GM19351 (cell line): ENCODE measurements around the gene GZMM.

Experiments used
- ATAC-seq: cut with Tn5 transposase; IDR thresholded peaks from one replicate; pipeline ENCODE4 v1.9.1; 2021; ENCODE audit warnings: mild to moderate bottlenecking, moderate library complexity; ENCODE audit not compliant: unreplicated experiment

The GZMM gene

DNA sequence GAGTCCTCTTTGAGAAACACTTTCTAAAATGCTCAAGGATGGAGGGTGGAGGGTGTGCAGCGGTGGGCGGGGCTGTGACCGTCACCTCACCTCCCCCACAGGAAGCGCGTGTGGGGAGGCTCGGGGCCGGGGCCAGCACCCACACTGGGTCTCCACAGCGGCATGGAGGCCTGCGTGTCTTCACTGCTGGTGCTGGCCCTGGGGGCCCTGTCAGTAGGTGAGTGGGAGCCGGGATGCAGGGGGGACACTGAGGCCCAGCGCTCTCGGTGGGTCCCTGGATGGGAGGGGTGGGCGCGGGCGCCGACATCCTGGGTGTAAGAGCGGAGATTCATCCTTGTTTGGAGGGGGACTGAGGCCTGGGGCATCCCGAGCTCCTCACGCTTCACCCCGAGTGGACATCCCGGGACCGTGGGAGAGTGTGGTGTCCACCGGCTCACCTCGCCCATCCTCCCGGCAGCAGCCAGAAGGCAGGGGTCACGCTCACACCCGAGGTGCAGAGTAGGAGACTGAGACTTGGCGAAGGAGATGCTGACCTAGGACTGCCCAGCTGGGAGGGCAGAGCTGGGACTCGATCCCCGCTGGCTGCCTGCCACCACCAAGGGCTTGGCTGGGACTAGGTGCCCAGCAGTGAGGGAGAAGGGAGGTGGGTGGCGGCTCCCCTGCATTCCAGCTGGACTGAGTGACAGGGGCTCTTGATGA is at the start of gene GZMM:
Gene GZMM (plus strand): TSS at position 144 of the 699 bp plus-strand sequence. CDS start 19 bp downstream, at position 163.
- ATAC-seq, result no peak

DNA sequence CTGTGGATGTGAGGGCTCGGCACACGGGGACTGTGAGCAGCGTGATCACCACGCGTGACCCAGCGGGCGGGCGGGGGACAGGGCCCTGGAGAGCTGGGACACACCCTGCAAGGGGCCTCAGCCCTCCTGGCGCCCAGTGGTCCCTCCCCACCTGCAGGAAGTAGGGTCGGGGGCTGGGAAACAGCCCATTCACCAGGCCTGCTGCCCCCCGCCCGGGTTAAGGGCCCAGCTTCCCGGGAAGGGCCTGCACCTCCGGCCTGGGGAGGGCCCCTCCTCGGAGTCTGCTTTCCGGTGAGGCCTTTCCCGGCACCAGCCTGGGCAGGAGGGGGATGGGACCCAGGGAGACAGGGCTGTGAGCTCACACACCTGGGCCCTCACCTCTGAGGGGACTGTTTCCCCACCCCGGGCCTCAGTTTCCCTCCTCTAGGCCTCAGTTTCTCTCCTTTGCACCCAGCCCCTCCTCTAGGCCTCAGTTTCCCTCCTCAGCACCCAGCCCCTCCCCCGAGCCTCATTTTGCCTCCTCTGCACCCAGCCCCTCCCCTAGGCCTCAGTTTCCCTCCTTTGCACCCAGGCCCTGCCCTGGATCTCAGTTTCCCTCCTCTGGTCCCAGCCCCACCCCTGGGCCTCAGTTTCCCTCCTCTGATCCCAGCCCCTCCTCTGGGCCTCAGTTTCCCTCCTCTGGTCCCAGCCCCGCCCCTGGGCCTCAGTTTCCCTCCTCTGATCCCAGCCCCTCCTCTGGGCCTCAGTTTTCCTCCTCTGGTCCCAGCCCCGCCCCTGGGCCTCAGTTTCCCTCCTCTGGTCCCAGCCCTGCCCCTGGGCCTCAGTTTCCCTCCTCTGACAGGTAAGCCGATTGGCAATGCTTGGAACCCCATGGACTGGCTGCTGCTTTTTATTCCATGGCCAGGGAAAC is 49.4 kb upstream of the GZMM start:
- no peak for ATAC-seq

- no peak for ATAC-seq
Observed at GRCh38 chr19:495081-495401, 48.8 kb upstream of the GZMM start.

DNA sequence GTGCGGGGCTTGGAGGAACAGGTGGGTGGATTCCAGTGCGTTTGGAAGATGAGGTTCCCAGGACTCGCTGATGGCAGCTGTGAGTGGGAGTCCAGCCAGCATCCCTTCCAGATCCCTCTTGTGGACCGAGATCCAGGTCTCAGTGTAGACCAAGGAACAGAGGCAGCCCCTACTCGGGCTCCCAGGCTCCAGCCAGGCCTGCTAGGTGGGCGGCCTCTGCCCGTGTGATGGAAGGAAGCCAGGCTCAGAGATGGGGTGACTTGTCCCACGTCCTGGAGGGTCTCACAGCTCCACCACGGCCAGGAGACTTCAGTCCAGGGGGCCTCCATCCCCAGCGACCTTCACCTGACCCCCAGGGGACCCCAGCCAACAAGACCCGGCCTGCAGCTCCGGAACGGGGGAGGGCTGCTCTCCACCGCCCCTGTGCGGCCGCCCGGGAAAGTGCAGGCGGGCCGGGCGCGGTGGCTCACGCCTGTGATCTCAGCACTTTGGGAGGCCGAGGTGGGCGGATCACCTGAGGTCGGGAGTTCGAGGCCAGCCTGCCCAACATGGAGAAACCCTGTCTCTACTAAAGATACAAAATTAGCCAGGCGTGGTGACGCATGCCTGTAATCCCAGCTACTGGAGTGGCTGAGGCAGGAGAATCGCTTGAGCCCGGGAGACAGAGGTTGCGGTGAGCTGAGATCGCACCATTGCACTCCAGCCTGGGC is 48.3 kb upstream of the GZMM start:
- ATAC-seq, result no peak

DNA sequence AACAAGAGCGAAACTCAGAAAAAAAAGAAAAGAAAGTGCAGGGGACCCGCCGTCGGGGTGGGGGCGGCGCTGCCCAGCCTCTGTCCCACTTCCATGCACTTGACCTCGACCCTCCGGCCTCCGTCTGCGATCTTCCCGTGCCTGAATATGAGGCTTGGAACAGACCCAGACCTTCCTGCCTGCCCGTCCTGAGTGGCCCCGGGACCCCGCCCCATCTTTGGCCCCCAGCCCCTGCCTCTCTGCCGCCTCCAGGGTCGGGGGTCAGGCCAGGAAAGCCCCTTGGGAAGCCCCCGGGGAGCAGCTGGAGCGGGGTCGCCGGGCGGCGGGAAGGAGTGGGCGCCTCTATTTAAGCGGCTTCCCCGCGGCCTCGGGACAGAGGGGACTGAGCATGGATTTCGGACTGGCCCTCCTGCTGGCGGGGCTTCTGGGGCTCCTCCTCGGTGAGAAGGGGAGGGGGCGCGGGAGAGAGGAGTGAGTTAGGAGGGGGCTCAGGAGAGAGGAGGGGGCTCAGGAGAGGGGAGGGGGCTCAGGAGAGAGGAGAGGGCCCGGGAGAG is 47.7 kb upstream of the GZMM start, which contains the start of gene MADCAM1:
Gene MADCAM1 (plus strand): TSS at position 375 of the 554 bp plus-strand sequence. CDS start 14 bp downstream, at position 389.
- ATAC-seq, result no peak

GRCh38 chr19:496986-497385 is 46.9 kb upstream of the GZMM start:
- ATAC-seq, result no peak

- ATAC-seq, result no peak
Observed at GRCh38 chr19:497491-497868, 46.4 kb upstream of the GZMM start.

DNA sequence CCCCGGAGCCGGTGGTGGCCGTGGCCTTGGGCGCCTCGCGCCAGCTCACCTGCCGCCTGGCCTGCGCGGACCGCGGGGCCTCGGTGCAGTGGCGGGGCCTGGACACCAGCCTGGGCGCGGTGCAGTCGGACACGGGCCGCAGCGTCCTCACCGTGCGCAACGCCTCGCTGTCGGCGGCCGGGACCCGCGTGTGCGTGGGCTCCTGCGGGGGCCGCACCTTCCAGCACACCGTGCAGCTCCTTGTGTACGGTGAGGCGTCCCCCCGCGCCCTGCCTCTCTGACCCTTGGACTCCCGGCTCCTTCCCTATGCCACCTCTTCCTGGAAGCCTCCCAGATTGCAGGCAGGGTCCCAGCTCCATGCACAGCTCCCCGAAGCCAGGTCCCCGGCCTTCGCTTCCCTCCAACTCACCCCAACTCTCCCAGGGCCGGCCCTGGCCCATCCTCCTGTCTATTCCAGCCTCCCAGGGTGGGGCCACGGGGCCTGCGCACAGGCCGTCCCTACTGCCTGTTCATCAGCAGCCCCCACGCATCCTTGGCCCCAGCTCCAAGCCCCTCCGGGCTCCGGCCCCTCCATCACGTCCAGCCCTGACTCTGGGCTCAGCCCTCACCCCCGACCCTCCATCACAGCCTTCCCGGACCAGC is 45.9 kb upstream of the GZMM start:
- ATAC-seq, result no peak

DNA sequence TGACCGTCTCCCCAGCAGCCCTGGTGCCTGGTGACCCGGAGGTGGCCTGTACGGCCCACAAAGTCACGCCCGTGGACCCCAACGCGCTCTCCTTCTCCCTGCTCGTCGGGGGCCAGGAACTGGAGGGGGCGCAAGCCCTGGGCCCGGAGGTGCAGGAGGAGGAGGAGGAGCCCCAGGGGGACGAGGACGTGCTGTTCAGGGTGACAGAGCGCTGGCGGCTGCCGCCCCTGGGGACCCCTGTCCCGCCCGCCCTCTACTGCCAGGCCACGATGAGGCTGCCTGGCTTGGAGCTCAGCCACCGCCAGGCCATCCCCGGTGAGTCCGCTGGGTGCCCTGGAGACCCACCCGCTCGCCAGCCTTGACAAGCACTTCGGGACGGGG is 45.4 kb upstream of the GZMM start:
- no peak for ATAC-seq

DNA sequence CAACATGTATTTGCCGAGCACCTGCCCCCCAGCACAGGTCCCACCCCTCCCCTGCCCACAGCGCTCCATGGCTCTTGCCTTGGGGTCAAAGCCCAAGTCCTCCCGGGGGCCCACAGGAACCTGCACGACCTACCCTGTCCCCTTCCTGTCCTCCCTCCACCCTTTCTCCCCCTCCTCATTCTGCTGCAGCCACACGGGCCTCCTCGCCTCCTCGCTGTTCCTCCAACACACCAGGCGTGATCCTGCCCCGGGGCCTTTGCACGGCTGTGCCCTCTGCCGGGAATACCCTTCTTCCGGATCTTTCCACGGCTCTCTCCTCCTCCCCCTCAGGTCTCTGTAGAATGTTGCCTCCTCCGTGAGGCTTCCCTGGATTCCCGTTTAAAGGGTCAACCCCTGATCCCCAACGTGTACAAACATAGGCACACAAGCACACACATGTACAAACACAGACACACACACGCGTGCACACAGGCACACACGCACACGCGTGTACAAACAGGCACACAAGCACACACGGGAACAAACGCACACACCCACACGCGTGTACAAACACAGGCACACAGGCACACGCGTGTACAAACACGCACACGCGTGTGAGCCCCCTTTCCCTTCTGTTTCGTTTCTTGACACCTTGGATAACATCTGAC is 44.8 kb upstream of the GZMM start:
- ATAC-seq, result no peak

GRCh38 chr19:501646-502045 is 42.2 kb upstream of the GZMM start:
- ATAC-seq, result no peak

DNA sequence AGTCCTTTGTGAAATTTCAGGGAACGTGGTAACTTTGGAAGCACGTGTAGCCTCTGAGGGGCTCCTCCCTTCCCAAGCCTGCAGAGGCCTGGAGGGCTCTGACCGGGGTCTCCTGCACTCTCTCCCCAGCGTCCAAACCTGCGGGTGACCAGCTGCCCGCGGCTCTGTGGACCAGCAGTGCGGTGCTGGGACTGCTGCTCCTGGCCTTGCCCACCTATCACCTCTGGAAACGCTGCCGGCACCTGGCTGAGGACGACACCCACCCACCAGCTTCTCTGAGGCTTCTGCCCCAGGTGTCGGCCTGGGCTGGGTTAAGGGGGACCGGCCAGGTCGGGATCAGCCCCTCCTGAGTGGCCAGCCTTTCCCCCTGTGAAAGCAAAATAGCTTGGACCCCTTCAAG is 39.2 kb upstream of the GZMM start:
- ATAC-seq, result no peak

- peak; percentile 64 for ATAC-seq
Observed at GRCh38 chr19:506404-507285, 37.2 kb upstream of the GZMM start.

DNA sequence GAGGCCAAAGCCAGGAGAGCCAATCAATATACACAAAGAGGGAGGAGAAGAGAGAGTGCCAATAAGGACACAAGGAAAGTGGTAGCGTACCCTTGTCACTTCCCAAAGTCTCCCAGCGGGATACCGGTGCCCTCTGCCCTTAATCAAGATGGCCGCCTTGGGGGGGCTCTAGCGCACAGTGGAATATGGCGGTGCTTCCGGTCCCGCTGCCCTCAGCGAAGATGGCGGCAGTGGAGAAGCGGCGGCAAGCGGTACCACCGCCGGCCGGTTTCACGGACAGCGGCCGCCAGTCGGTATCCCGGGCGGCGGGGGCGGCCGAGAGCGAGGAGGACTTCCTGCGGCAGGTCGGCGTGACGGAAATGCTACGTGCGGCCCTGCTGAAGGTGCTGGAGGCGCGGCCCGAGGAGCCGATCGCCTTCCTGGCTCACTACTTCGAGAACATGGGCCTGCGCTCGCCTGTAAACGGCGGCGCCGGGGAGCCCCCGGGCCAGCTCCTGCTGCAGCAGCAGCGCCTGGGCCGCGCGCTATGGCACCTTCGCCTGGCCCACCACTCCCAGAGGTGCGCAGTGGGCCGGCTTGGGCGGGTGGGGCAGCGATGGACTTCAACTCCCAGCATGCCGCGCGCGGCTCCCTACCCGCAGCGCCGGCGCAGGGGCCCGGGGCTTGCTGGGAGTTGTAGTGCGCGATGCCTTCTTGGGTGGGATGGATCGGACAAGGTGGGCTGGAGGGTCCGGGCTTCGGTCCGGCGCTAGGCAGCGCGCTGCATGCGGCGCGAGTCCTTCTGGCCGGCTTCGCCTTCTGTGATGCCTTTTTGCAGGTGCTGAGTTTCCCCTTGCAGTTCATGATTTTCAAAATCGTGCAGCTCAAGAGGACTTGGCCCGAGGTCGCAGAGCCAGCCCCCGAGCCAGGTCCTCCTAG is 36.3 kb upstream of the GZMM start, which contains the start of gene TPGS1:
Gene TPGS1 (plus strand): TSS at position 212 of the 918 bp plus-strand sequence. CDS start 10 bp downstream, at position 222.
- peak; percentile 42 for ATAC-seq

GRCh38 chr19:508204-509150 is 35.4 kb upstream of the GZMM start:
- no peak for ATAC-seq

DNA sequence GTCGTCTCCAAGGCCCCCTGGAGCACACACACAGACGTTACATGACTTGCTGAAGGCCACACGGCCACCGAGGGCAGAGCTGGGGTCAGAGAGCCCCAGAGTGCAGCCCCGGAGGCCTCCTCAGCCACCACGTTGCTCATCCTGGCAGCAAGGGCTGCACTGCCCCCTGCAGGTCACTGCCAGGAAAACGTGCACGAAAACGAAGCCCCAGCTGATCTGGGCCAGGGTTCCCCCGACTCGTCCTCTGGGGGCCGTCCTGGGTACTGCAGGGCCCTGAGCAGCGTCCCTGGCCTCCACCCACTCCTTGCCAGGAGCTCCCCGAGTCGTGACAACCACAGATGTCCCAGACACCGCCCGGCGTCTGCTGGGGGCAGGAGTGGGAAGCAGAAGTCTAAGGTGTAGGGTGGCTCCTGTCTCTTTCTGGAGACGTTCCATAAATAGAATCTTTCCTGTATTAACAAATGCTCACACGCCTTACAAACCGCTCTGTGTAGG is 33.2 kb upstream of the GZMM start:
- peak; percentile 40 for ATAC-seq
